ENCODE data around the gene LACTBL1. TPM values are rescaled to one million over a fixed set of nuclear protein-coding genes. Genes with fewer than 3 reads are reported as not detected.

Gene LACTBL1
- total and polyA plus RNA-seq, 2 donors (not counting 1 experiment from before 2014, with no cell fraction given): not detected

- CTCF ChIA-PET: no interaction called here
- intact Hi-C loops (cut with micrococcal nuclease): no loop called here
Measured at GRCh38 chr1:22914156-22914555, 58.5 kb downstream of the LACTBL1 start.

More at GRCh38 chr1:22914156-22914555, 58.5 kb downstream of the LACTBL1 start:
- WGBS (ENCODE audit: insufficient coverage): 96% methylated on average over 10 of the region's 10 CpGs
- H3K9me3 Mint-ChIP-seq (ENCODE audit: insufficient read depth): no peaks in the 10 kb centered on the region
- Histone ChIP-seq H3K27me3 (replicated peaks in 1 of 4; ENCODE audit: control extremely low read depth in 1 of 4, control insufficient read depth in 3 of 4, insufficient read depth in 4 of 4, low read length in 3 of 4) (peaks cover 0 to 2% (median under 1%) of the 10 kb centered on the region in 4 experiments), H3K9me3 (ENCODE audit: control extremely low read depth in 1 of 3, control insufficient read depth in 2 of 3, insufficient read depth in 1 of 3, low read length in 2 of 3) (no peaks in the 10 kb centered on the region), H3K27ac (ENCODE audit: low read length in 2 of 2) (no peak overlapping the region), H3K36me3 (replicated peaks in 1 of 2; ENCODE audit: control extremely low read depth in 1 of 2, control insufficient read depth in 1 of 2, extremely low read depth in 1 of 2, insufficient read depth in 2 of 2, low read length in 1 of 2) (no peaks in the 10 kb centered on the region), H3K4me3 (ENCODE audit: control extremely low read depth in 1 of 5, extremely low read depth in 1 of 5, insufficient read depth in 1 of 5, low read depth in 2 of 5, low read length in 4 of 5) (no peak overlapping the region), H3K4me2 (replicated peaks; ENCODE audit: low read depth, low read length, poor library complexity, severe bottlenecking) (no peak overlapping the region), H2AFZ (ENCODE audit: insufficient read depth, low read depth, low read length, poor library complexity, severe bottlenecking) (no peak overlapping the region), H4K20me1 (ENCODE audit: control insufficient read depth, insufficient read depth, low read length, poor library complexity, severe bottlenecking) (no peaks in the 10 kb centered on the region), H3K4me1 (ENCODE audit: control insufficient read depth in 2 of 2, insufficient read depth in 2 of 2, low read length in 2 of 2) (no peaks in the 10 kb centered on the region), H3K79me2 (ENCODE audit: control insufficient read depth, insufficient read depth, low read length) (no peaks in the 10 kb centered on the region), H3K9ac (ENCODE audit: low read length) (no peak overlapping the region)
- no peaks in the 10 kb centered on the region for H3K4me1 Mint-ChIP-seq
- ATAC-seq (ENCODE audit: low read depth) (no peak), DNase-seq (no peak)
- TF ChIP-seq EZH2 (IDR thresholded peaks at IDR 0.05; ENCODE audit: borderline replicate concordance, insufficient read depth, low read depth, low read length, poor library complexity, severe bottlenecking) (no peak), CTCF (IDR thresholded peaks at IDR 0.05) (no peak)
- H3K4me3 Mint-ChIP-seq: no peak overlapping the region
- H3K27ac Mint-ChIP-seq: no peak overlapping the region
- H3K27me3 Mint-ChIP-seq: peaks cover 15% of the 10 kb centered on the region
- POLR2A ChIA-PET: no interaction called here
